Caco-2 (cell line): ENCODE data around the gene WDR48. TPM values are rescaled to one million over a fixed set of nuclear protein-coding genes. Genes with fewer than 3 reads are reported as not detected.

Source experiments
- BruUV-seq: library from RNA; stranded (reverse); fragments of 400-500 nt; replicated peaks from 2 replicates; lab custom pipeline; 2021; lab: Mats Ljungman, UMichigan
- CTCF ChIA-PET: fragments of 300-600 bp; sonication (Branson Sonifier 250); formaldehyde crosslinking; loops from one replicate; lab custom pipeline; 2022; ENCODE audit warnings: antibody characterized with exemption; lab: Charles Lee
- POLR2A ChIA-PET: fragments of 300-600 bp; sonication (Branson Sonifier 250); formaldehyde crosslinking; loops from one replicate; lab custom pipeline; 2022; ENCODE audit warnings: antibody characterized with exemption; lab: Charles Lee
- DNase-seq, 2 experiments: peaks; one replicate each; pipeline versions ENCODE4 v3.0.0 to v3.0.0-alpha.2; 2020 to 2022
- H3K27me3 ChIP-seq: replicated peaks from 2 replicates; pipeline ENCODE4 v1.6.0; 2011; ENCODE audit warnings: low read length; ENCODE audit not compliant: control insufficient read depth, insufficient read depth
- H3K36me3 ChIP-seq: 2 replicates; pipeline ENCODE4 v1.5.1; 2011; ENCODE audit warnings: low read length; ENCODE audit not compliant: control insufficient read depth, insufficient read depth
- H3K4me1 ChIP-seq: fragments of 250-450 bp; sonication (Bioruptor Pico); 2 replicates; pipeline ENCODE4 v1.5.1; 2020; ENCODE audit warnings: mild to moderate bottlenecking
- H3K4me3 ChIP-seq: 2 replicates; pipeline ENCODE4 v1.5.1; 2011; ENCODE audit warnings: low read depth, mild to moderate bottlenecking, control low read depth, low read length
- H3K9me3 ChIP-seq: fragments of 250-450 bp; sonication (Bioruptor Pico); 2 replicates; pipeline ENCODE4 v1.5.1; 2020; ENCODE audit warnings: mild to moderate bottlenecking, moderate library complexity
- H3K27ac Mint-ChIP-seq: one replicate; pipeline ENCODE4 v1.8.0; 2022; ENCODE audit warnings: mixed read lengths; ENCODE audit not compliant: unreplicated experiment
- H3K27me3 Mint-ChIP-seq: one replicate; pipeline ENCODE4 v1.8.0; 2022; ENCODE audit warnings: mixed read lengths; ENCODE audit not compliant: insufficient read depth, unreplicated experiment
- H3K36me3 Mint-ChIP-seq: one replicate; pipeline ENCODE4 v1.8.0; 2022; ENCODE audit warnings: mild to moderate bottlenecking, mixed read lengths; ENCODE audit not compliant: insufficient read depth, unreplicated experiment
- H3K4me1 Mint-ChIP-seq: one replicate; pipeline ENCODE4 v1.8.0; 2022; ENCODE audit warnings: low read depth, mixed read lengths; ENCODE audit not compliant: unreplicated experiment
- H3K4me3 Mint-ChIP-seq: one replicate; pipeline ENCODE4 v1.8.0; 2022; ENCODE audit warnings: mild to moderate bottlenecking, moderate library complexity, mixed read lengths; ENCODE audit not compliant: unreplicated experiment
- H3K9me3 Mint-ChIP-seq: one replicate; pipeline ENCODE4 v1.8.0; 2022; ENCODE audit warnings: mixed read lengths; ENCODE audit not compliant: unreplicated experiment
- intact Hi-C: fragments of 100-400 bp; cut with micrococcal nuclease; formaldehyde crosslinking; loops from one replicate; pipeline ENCODE4 v1.10.0; 2022; ENCODE audit not compliant: unreplicated experiment
- total RNA-seq: library from RNA; stranded (reverse); gene quantifications from 2 replicates; pipeline ENCODE4 v1.2.3, GENCODE V29; 2022
- TF ChIP-seq, protein P1 (sequence below), 2 experiments: fragments of 200-600 bp in 1 of 2; IDR thresholded peaks; 1 replicate in 1 of 2; 2 replicates in 1 of 2; pipeline versions ENCODE4 v1.5.1 to v1.8.0; 2011 to 2022; ENCODE audit warnings: antibody characterized with exemption in 1 of 2, control low read depth in 1 of 2, inconsistent platforms in 1 of 2, low read depth in 1 of 2, low read length in 1 of 2, mild to moderate bottlenecking in 1 of 2, moderate library complexity in 1 of 2; ENCODE audit not compliant: insufficient read depth in 1 of 2, severe bottlenecking in 1 of 2, unreplicated experiment in 1 of 2

The WDR48 gene
- total RNA-seq, 1 experiment from 2014 or later = 27.6 TPM

DNA sequence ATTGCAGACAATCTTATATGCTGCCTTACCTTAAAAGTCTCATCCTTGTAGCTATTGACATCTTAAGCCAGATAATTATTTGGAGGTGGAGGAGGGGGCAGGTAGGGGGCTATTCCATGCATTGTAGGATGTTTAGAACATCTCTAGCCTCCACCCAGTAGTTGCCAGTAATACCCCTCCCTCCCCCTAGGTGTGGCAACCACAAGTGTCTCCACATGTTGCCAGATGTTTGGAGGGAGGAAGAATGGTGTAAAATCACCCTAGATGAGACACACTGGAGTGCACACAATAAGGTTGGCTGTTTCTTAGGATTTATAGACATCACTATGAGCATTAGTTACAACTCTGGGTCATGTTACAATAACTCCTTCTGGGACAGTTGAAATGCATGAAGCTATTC is 28.2 kb downstream of the WDR48 start:
- peaks cover 31% of the 10 kb centered on the region for H3K36me3 Mint-ChIP-seq
- no peaks in the 10 kb centered on the region for H3K9me3 ChIP-seq
- H3K27ac Mint-ChIP-seq = no peak overlapping the region
- no peaks in the 10 kb centered on the region for H3K4me1 ChIP-seq
- BruUV-seq = no TSS peak
- POLR2A ChIA-PET = no interaction called here
- no peaks in the 10 kb centered on the region for H3K4me1 Mint-ChIP-seq
- DNase-seq = no peak
- peaks cover 1% of the 10 kb centered on the region; the same call in 1 of the 2 replicates for H3K36me3 ChIP-seq
- no peaks in the 10 kb centered on the region for H3K9me3 Mint-ChIP-seq
- H3K27me3 ChIP-seq = no peaks in the 10 kb centered on the region
- CTCF ChIA-PET = interaction anchor here (0.6 kb wide), 1 partner anchor 87 kb away, joined by 3 read pairs; no protein-coding TSS in a partner anchor
- H3K4me3 Mint-ChIP-seq = no peak overlapping the region
- no peaks in the 10 kb centered on the region for H3K27me3 Mint-ChIP-seq
- TF ChIP-seq, protein P1, sequence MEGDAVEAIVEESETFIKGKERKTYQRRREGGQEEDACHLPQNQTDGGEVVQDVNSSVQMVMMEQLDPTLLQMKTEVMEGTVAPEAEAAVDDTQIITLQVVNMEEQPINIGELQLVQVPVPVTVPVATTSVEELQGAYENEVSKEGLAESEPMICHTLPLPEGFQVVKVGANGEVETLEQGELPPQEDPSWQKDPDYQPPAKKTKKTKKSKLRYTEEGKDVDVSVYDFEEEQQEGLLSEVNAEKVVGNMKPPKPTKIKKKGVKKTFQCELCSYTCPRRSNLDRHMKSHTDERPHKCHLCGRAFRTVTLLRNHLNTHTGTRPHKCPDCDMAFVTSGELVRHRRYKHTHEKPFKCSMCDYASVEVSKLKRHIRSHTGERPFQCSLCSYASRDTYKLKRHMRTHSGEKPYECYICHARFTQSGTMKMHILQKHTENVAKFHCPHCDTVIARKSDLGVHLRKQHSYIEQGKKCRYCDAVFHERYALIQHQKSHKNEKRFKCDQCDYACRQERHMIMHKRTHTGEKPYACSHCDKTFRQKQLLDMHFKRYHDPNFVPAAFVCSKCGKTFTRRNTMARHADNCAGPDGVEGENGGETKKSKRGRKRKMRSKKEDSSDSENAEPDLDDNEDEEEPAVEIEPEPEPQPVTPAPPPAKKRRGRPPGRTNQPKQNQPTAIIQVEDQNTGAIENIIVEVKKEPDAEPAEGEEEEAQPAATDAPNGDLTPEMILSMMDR (IDR thresholded peaks at IDR 0.05; ENCODE audit: insufficient read depth in 1 of 2, low read depth in 1 of 2, low read length in 1 of 2, severe bottlenecking in 1 of 2, unreplicated experiment in 1 of 2) = no peak
- intact Hi-C loops = no loop called here
- no peak overlapping the region for H3K4me3 ChIP-seq

DNA sequence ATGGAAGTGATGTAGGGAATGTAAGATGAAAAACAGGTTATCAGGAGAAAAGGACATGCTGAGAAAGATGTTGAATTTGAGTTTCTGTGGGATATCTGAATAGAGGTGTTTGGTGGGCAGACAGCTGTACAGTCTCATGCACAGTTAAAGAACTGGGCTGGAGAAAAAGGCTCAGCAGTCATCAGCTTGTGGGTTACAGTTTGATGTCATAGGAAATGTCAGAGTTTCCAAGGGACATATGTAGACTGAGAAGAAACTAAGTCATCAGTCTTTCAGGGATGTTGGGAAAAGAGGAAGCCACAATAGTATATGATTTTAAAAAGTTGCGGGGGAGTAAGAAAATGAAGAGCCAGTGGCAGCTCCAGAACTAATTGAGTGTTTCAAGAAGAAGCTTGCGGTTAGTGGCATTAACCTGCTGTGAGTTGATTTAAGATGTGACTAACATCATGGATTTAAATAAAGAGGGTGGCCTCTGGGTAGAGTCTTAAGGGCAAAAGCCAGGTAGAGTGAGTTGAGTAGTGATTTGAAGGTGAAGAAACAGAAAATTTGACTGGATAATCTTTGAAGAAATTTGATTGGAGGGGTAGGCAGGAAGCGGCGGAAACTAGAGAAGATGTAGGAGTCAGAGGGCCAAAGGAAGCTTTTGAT is 31.0 kb downstream of the WDR48 start:
- no TSS peak for BruUV-seq
- H3K27me3 ChIP-seq = no peaks in the 10 kb centered on the region
- H3K4me1 ChIP-seq = no peaks in the 10 kb centered on the region
- H3K36me3 Mint-ChIP-seq = peaks cover 35% of the 10 kb centered on the region
- TF ChIP-seq, protein P1 (IDR thresholded peaks at IDR 0.05; ENCODE audit: insufficient read depth in 1 of 2, low read depth in 1 of 2, low read length in 1 of 2, severe bottlenecking in 1 of 2, unreplicated experiment in 1 of 2) = no peak
- H3K36me3 ChIP-seq = no peaks in the 10 kb centered on the region
- no peaks in the 10 kb centered on the region for H3K4me1 Mint-ChIP-seq
- intact Hi-C loops = no loop called here
- no peak overlapping the region for H3K4me3 Mint-ChIP-seq
- no peaks in the 10 kb centered on the region for H3K9me3 ChIP-seq
- no peak overlapping the region for H3K4me3 ChIP-seq
- ChIA-PET CTCF (no interaction called here), POLR2A (no interaction called here)
- H3K27ac Mint-ChIP-seq = no peak overlapping the region
- DNase-seq = no peak
- H3K27me3 Mint-ChIP-seq = no peaks in the 10 kb centered on the region
- no peaks in the 10 kb centered on the region for H3K9me3 Mint-ChIP-seq

DNA sequence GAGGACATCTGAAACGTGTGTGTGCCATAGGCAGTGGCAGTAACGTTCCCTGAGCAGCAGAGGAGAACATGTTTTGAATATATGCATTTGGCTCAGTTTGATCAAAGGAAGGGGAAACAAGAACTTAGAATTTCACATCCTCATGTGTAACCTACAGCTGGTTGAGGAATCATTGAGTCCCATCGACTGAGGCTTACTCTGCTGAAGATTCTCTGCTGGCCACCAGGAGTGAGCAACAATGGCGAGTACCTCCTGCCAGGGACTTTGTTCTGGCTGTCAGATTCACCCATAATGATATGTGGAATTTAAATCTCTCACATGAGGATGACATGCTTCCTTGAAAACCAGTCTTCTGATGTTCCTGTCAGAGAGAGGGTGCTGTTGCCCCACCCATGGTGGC is 34.3 kb downstream of the WDR48 start:
- Mint-ChIP-seq H3K9me3 (no peaks in the 10 kb centered on the region), H3K27ac (no peak overlapping the region), H3K36me3 (peaks cover 35% of the 10 kb centered on the region), H3K27me3 (no peaks in the 10 kb centered on the region), H3K4me1 (no peaks in the 10 kb centered on the region), H3K4me3 (no peak overlapping the region)
- TF ChIP-seq, protein P1 (IDR thresholded peaks at IDR 0.05; ENCODE audit: insufficient read depth in 1 of 2, low read depth in 1 of 2, low read length in 1 of 2, severe bottlenecking in 1 of 2, unreplicated experiment in 1 of 2) = no peak
- intact Hi-C loops = no loop called here
- no TSS peak for BruUV-seq
- CTCF ChIA-PET = interaction anchor here (0.9 kb wide), 1 partner anchor 202 kb away, joined by 4 read pairs; no protein-coding TSS in a partner anchor
- POLR2A ChIA-PET = no interaction called here
- H3K27me3 ChIP-seq = no peaks in the 10 kb centered on the region
- DNase-seq = no peak
- no peaks in the 10 kb centered on the region for H3K36me3 ChIP-seq
- no peak overlapping the region for H3K4me3 ChIP-seq
- no peaks in the 10 kb centered on the region for H3K9me3 ChIP-seq
- H3K4me1 ChIP-seq = no peaks in the 10 kb centered on the region
